Activated CD4-positive, alpha-beta T cell treated with anti-CD3 and anti-CD28 coated beads, Interleukin-2, amount 10 ng/mL, durations not matched to agents 24 days and 14 days (primary cell): ENCODE measurements around the gene NBPF4. TPM values are rescaled to one million over a fixed set of nuclear protein-coding genes. Genes with fewer than 3 reads are reported as not detected.

Experiments
- total RNA-seq: library from RNA; stranded (reverse); gene quantifications from 2 replicates; pipeline ENCODE4 v1.2.3, GENCODE V29; 2022

The NBPF4 gene
- total RNA-seq, 1 donor from 2014 or later = not detected

Other genes starting within 250 kb of the NBPF4 start
- gene SLC25A24, start 43.7 kb downstream of the NBPF4 start, total RNA-seq = 16.9 and 18.4 TPM in 2 replicates
- gene NBPF6, start 206.3 kb upstream of the NBPF4 start, total RNA-seq = 0.26 and 0.40 TPM in 2 replicates